Measurements from ENCODE around the gene C2orf42. TPM values are rescaled to one million over a fixed set of nuclear protein-coding genes. Genes with fewer than 3 reads are reported as not detected.
"Not testable (repeated sequence)": the region's sequence is repeated elsewhere in the genome, so short reads cannot be mapped to it uniquely, and the experiment has no call there.

The C2orf42 gene
- polyA plus RNA-seq, 5 donors = 14.0 to 16.7 (median 14.8) TPM

- DNase-seq = peak in 1 of 2 donors; percentile 74
These were observed 86.3 kb downstream of the C2orf42 start for GRCh38 chr2:70104231-70105111.

- no peak for DNase-seq
These were observed 87.2 kb downstream of the C2orf42 start for GRCh38 chr2:70103531-70104061.

GRCh38 chr2:70102323-70102905, 88.4 kb downstream of the C2orf42 start:
- not testable (repeated sequence) for DNase-seq

- DNase-seq = not testable (repeated sequence)
These were observed 89.1 kb downstream of the C2orf42 start for GRCh38 chr2:70101686-70102085.

- no peak for DNase-seq
These were observed 89.6 kb downstream of the C2orf42 start for GRCh38 chr2:70101174-70101573.

Other genes starting within 250 kb of the C2orf42 start
- gene ASPRV1, start 229.4 kb downstream of the C2orf42 start, polyA plus RNA-seq (ENCODE audit: insufficient read depth in 1 of 5, insufficient read length in 5 of 5, low replicate concordance in 1 of 5) = 1 to 10 TPM; 2.0 to 4.0 (median 3.1) TPM
- 100 to 1,000 TPM; 160 to 295 (median 193) TPM for gene PCBP1, start 103.5 kb downstream of the C2orf42 start, polyA plus RNA-seq (ENCODE audit: insufficient read depth in 1 of 5, insufficient read length in 5 of 5, low replicate concordance in 1 of 5)
- gene TIA1, start 57.6 kb upstream of the C2orf42 start, polyA plus RNA-seq (ENCODE audit: insufficient read depth in 1 of 5, insufficient read length in 5 of 5, low replicate concordance in 1 of 5) = 100 to 1,000 TPM; 343 to 674 (median 619) TPM
- 10 to 100 TPM; 49.6 to 74.4 (median 66.7) TPM for gene PCYOX1, start 67.1 kb upstream of the C2orf42 start, polyA plus RNA-seq (ENCODE audit: insufficient read depth in 1 of 5, insufficient read length in 5 of 5, low replicate concordance in 1 of 5)
- 100 to 1,000 TPM; 101 to 138 (median 133) TPM for gene SNRPG, start 102.7 kb upstream of the C2orf42 start, polyA plus RNA-seq (ENCODE audit: insufficient read depth in 1 of 5, insufficient read length in 5 of 5, low replicate concordance in 1 of 5)
- gene FAM136A, start 111.0 kb upstream of the C2orf42 start, polyA plus RNA-seq (ENCODE audit: insufficient read depth in 1 of 5, insufficient read length in 5 of 5, low replicate concordance in 1 of 5) = 10 to 100 TPM; 47.5 to 57.0 (median 55.8) TPM

Data from right lung (tissue), 5 donors.